Measurements from ENCODE around the gene ADORA2A. TPM values are rescaled to one million over a fixed set of nuclear protein-coding genes. Genes with fewer than 3 reads are reported as not detected.

The ADORA2A gene
- total RNA-seq, 6 donors from 2014 or later, result 7.3 to 20.9 (median 8.8) TPM

DNA sequence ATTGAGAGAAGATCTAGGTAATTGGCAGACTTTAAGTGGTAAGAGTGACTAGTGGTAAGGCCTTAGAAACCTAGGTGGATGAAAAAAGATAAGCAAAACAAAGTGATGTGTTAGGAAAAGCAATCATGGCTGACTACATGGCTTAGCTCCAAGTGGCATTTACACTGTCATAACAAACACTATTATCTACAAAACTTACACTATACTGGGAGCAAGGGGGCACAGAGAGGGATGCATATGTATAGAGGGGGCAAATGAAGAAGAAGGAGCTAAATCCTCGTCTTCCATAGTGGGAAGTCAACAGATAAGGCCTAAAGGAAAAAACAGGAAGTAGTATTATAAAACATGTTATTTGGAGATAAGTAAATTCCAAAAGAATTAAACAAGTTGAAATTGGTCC lies 32.5 kb downstream of the ADORA2A start:
- WGBS, 2 donors, result 40 to 62% methylated on average over 1 of the region's 1 CpG
- no peaks in the 10 kb centered on the region for H3K27me3 ChIP-seq
- peaks cover 17 to 33% (median 29%) of the 10 kb centered on the region in 4 donors for H3K4me1 ChIP-seq
- no peak for DNase-seq
- H3K9me3 ChIP-seq, result no peaks in the 10 kb centered on the region
- H3K36me3 ChIP-seq, result no peaks in the 10 kb centered on the region
- H3K4me3 ChIP-seq, result no peak overlapping the region
- no peak for ATAC-seq (ENCODE audit: low FRiP score in 2 of 2)
- TF ChIP-seq POLR2AphosphoS5 (IDR thresholded peaks at IDR 0.05), result no peak
- no peak for TF ChIP-seq EP300 (IDR thresholded peaks at IDR 0.05)
- TF ChIP-seq, protein P1, sequence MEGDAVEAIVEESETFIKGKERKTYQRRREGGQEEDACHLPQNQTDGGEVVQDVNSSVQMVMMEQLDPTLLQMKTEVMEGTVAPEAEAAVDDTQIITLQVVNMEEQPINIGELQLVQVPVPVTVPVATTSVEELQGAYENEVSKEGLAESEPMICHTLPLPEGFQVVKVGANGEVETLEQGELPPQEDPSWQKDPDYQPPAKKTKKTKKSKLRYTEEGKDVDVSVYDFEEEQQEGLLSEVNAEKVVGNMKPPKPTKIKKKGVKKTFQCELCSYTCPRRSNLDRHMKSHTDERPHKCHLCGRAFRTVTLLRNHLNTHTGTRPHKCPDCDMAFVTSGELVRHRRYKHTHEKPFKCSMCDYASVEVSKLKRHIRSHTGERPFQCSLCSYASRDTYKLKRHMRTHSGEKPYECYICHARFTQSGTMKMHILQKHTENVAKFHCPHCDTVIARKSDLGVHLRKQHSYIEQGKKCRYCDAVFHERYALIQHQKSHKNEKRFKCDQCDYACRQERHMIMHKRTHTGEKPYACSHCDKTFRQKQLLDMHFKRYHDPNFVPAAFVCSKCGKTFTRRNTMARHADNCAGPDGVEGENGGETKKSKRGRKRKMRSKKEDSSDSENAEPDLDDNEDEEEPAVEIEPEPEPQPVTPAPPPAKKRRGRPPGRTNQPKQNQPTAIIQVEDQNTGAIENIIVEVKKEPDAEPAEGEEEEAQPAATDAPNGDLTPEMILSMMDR (IDR thresholded peaks at IDR 0.05), result no peak
- TF ChIP-seq POLR2A (IDR thresholded peaks at IDR 0.05), result no peak
- peak overlapping the region in 1 of 4 donors; percentile 6 for H3K27ac ChIP-seq

DNA sequence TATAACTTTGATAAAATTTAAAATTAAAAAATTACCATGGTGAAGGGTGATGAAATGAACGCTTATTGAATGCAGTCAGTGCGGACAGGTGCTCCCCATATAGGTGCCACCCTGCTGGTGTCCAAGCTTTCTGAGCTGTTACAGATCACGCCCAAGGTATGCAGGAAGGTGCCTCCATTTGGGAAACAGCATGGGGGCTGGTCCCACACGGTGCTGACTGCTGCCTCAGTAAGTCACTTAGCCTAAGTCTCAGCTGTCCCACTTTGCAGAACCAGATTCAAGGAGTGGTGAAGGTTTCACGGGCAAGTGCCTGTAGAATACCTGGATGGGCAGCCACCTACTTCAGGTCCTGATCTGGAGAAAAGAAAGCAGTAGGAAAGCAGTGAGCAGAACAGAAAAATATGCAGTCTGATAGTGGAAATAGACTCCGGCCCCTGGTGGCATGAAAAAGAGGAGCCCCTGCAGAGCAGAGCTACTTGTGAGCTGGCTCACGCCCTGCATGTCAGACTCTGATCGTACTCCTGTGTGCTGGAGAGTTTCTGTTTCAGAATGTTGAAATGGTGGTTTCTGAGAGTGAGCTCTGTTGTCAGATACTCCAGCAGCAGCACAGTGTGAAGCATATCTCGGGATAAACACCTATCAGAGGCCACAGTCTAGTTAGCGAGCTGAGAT lies 33.2 kb downstream of the ADORA2A start:
- Histone ChIP-seq H3K36me3 (no peaks in the 10 kb centered on the region), H3K4me3 (no peak overlapping the region), H3K4me1 (peaks cover 13 to 29% (median 23%) of the 10 kb centered on the region in 4 donors), H3K27me3 (no peaks in the 10 kb centered on the region), H3K9me3 (no peaks in the 10 kb centered on the region), H3K27ac (peak overlapping the region in 2 of 4 donors; percentile 6 to 21)
- DNase-seq (no peak), ATAC-seq (ENCODE audit: low FRiP score in 2 of 2) (no peak)
- TF ChIP-seq POLR2A (IDR thresholded peaks at IDR 0.05) (no peak), EP300 (IDR thresholded peaks at IDR 0.05) (no peak), POLR2AphosphoS5 (IDR thresholded peaks at IDR 0.05) (no peak)
- TF ChIP-seq, protein P1 (IDR thresholded peaks at IDR 0.05), result peak in 1 of 6 experiments; percentile 5
- WGBS, 2 donors, result 40 to 51% methylated on average over 10 of the region's 10 CpGs

DNA sequence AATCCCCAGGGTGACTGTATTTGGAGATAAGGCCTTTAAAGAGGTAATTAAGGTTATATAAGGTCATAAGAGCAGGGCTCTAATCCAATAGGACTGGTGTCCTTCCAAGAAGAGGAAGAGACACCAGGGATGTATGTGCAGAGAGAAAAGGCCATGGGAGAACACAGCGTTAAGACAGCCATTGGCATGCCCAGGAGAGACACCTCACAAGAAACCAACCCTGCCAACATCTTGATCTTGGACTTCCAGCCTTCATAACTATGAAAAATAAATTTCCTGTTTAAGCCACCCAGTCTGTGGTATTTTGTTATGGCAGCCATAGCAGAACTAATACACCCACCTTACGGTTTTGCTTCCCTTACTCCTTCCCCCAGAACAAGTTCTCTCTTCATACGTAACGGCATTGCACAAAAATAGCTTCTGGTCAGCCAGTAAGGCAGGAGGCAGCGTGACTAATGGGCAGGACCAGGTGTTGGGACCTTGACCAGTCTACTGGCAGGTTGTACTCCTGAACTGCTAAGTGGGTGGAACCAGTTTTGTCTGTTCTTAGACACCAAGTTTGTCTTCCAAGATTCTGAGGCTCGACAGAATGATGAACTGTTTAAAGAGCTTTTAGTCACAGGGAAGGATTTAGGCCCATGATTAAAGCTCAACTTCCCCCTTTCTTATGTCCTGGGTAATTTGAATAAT lies 35.8 kb downstream of the ADORA2A start:
- H3K36me3 ChIP-seq, result no peaks in the 10 kb centered on the region
- DNase-seq, result no peak
- H3K4me3 ChIP-seq, result no peak overlapping the region
- TF ChIP-seq POLR2A (IDR thresholded peaks at IDR 0.05) (no peak), POLR2AphosphoS5 (IDR thresholded peaks at IDR 0.05) (no peak), EP300 (IDR thresholded peaks at IDR 0.05) (no peak)
- TF ChIP-seq, protein P1 (IDR thresholded peaks at IDR 0.05), result no peak
- no peaks in the 10 kb centered on the region for H3K27me3 ChIP-seq
- ATAC-seq (ENCODE audit: low FRiP score in 2 of 2), result no peak
- peaks cover 21 to 41% (median 36%) of the 10 kb centered on the region in 4 donors for H3K4me1 ChIP-seq
- WGBS, 2 donors, result 73 to 82% methylated on average over 6 of the region's 6 CpGs
- H3K9me3 ChIP-seq, result no peaks in the 10 kb centered on the region
- H3K27ac ChIP-seq, result peak overlapping the region in 1 of 4 donors; percentile 15

DNA sequence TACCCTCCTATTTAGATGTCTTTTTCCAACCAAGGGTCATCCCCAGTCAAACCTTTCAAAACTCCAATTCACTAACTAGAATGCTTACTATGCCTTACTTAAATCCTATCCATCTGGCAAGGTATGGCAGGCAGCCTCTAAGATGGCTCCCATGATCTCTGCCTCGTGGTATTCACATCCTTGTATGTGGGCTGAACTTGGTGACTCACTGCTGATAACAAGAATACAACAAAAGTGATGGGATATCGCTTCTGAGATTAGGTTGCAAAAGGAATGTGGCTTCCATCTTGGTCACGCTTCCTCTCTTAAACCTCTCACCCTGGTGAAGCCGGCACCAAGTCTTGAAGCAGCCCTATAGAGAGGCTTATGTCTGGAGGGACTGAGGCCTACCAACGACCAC lies 38.2 kb downstream of the ADORA2A start:
- no peak for ATAC-seq (ENCODE audit: low FRiP score in 2 of 2)
- H3K27me3 ChIP-seq, result no peaks in the 10 kb centered on the region
- no peaks in the 10 kb centered on the region for H3K36me3 ChIP-seq
- TF ChIP-seq POLR2AphosphoS5 (IDR thresholded peaks at IDR 0.05), result no peak
- H3K27ac ChIP-seq, result peak overlapping the region in 1 of 4 donors; percentile 37
- WGBS, 2 donors, result 78% methylated on average over 5 of the region's 5 CpGs
- no peak overlapping the region for H3K4me3 ChIP-seq
- peaks cover 13 to 29% (median 24%) of the 10 kb centered on the region in 4 donors for H3K4me1 ChIP-seq
- H3K9me3 ChIP-seq, result no peaks in the 10 kb centered on the region
- no peak for DNase-seq

DNA sequence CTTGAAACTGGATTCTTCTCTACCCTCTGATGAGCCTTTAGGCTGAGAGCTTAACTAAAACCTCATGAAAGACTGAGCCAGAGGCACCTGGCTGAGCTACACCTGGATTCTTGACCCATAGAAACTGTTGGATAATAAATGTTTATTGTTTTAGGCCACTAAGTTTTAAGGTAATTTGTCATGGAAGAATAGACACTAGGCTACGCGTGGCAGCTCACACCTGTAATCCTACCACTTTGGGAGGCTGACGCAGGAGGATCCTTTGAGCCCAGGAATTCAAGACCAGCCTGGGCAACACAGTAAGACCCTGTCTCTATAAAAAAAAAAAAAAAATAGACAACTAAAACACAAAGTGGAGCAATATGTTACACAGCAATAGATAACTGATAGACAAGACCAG lies 38.6 kb downstream of the ADORA2A start:
- WGBS, 2 donors, result 97 to 98% methylated on average over 3 of the region's 3 CpGs
- H3K9me3 ChIP-seq, result no peaks in the 10 kb centered on the region
- ATAC-seq (ENCODE audit: low FRiP score in 2 of 2) (no peak), DNase-seq (no peak)
- peaks cover 12 to 25% (median 20%) of the 10 kb centered on the region in 4 donors for H3K4me1 ChIP-seq
- no peaks in the 10 kb centered on the region for H3K36me3 ChIP-seq
- no peak overlapping the region for H3K4me3 ChIP-seq
- H3K27ac ChIP-seq, result peak overlapping the region in 1 of 4 donors; percentile 37
- TF ChIP-seq, protein P1 (IDR thresholded peaks at IDR 0.05), result no peak
- no peak for TF ChIP-seq POLR2A (IDR thresholded peaks at IDR 0.05)
- TF ChIP-seq POLR2AphosphoS5 (IDR thresholded peaks at IDR 0.05), result no peak
- TF ChIP-seq EP300 (IDR thresholded peaks at IDR 0.05), result no peak
- H3K27me3 ChIP-seq, result no peaks in the 10 kb centered on the region

All from upper lobe of left lung (tissue), 6 donors.